Measurements from ENCODE around the gene RUNX2. TPM values are rescaled to one million over a fixed set of nuclear protein-coding genes. Genes with fewer than 3 reads are reported as not detected.

The RUNX2 gene
- total RNA-seq, 1 donor from 2014 or later = 1.8 TPM

- CTCF ChIA-PET = interaction anchor here (2.1 kb wide), 1 partner anchor 290 kb away, joined by 8 read pairs; no protein-coding TSS in a partner anchor
These were observed 96.3 kb downstream of the RUNX2 start for GRCh38 chr6:45424451-45424861.

GRCh38 chr6:45426251-45426650 lies 98.1 kb downstream of the RUNX2 start:
- Mint-ChIP-seq H3K27ac (no peak overlapping the region), H3K27me3 (peaks cover 20% of the 10 kb centered on the region), H3K4me3 (no peak overlapping the region), H3K36me3 (ENCODE audit: low read depth) (no peaks in the 10 kb centered on the region), H3K4me1 (peaks cover 45% of the 10 kb centered on the region), H3K9me3 (no peaks in the 10 kb centered on the region)
- no peak for ATAC-seq (ENCODE audit: low read depth)
- POLR2A ChIA-PET = no interaction called here
- no peak for DNase-seq
- intact Hi-C loops (cut with micrococcal nuclease) = no loop called here
- CTCF ChIA-PET = interaction anchor here (2.1 kb wide), 1 partner anchor 288 kb away, joined by 8 read pairs; no protein-coding TSS in a partner anchor
- TF ChIP-seq CTCF (IDR thresholded peaks at IDR 0.05) = no peak

More at GRCh38 chr6:45424451-45424861, 96.3 kb downstream of the RUNX2 start:
- H3K27ac Mint-ChIP-seq = no peak overlapping the region
- intact Hi-C loops (cut with micrococcal nuclease) = loop anchor here (2.0 to 5.0 kb wide), 3 partner anchors 54 to 253 kb away; no protein-coding TSS in a partner anchor
- peaks cover 56% of the 10 kb centered on the region for H3K4me1 Mint-ChIP-seq
- no peak for DNase-seq
- TF ChIP-seq CTCF (IDR thresholded peaks at IDR 0.05) = no peak
- no peaks in the 10 kb centered on the region for H3K9me3 Mint-ChIP-seq
- peak overlapping the region; percentile 90 for H3K4me3 Mint-ChIP-seq
- POLR2A ChIA-PET = interaction anchor here (0.7 kb wide), 1 partner anchor 46 kb away, joined by 3 read pairs; the partner anchor contains the start of gene SUPT3H
- no peak for ATAC-seq (ENCODE audit: low read depth)
- H3K36me3 Mint-ChIP-seq (ENCODE audit: low read depth) = no peaks in the 10 kb centered on the region
- H3K27me3 Mint-ChIP-seq = peaks cover 35% of the 10 kb centered on the region

GRCh38 chr6:45427726-45428125 lies 99.6 kb downstream of the RUNX2 start:
- ATAC-seq (ENCODE audit: low read depth) (no peak), DNase-seq (no peak)
- TF ChIP-seq CTCF (IDR thresholded peaks at IDR 0.05) = no peak
- no peaks in the 10 kb centered on the region for H3K36me3 Mint-ChIP-seq (ENCODE audit: low read depth)
- POLR2A ChIA-PET = no interaction called here
- H3K4me3 Mint-ChIP-seq = no peak overlapping the region
- no peaks in the 10 kb centered on the region for H3K9me3 Mint-ChIP-seq
- CTCF ChIA-PET = no interaction called here
- H3K27me3 Mint-ChIP-seq = peaks cover 12% of the 10 kb centered on the region
- no peak overlapping the region for H3K27ac Mint-ChIP-seq
- intact Hi-C loops (cut with micrococcal nuclease) = no loop called here
- H3K4me1 Mint-ChIP-seq = peaks cover 40% of the 10 kb centered on the region

- POLR2A ChIA-PET = interaction anchor here (0.6 kb wide), 1 partner anchor 198 kb away, joined by 4 read pairs; no protein-coding TSS in a partner anchor
- CTCF ChIA-PET = no interaction called here
- Mint-ChIP-seq H3K4me1 (peaks cover 35% of the 10 kb centered on the region), H3K27ac (no peak overlapping the region), H3K36me3 (ENCODE audit: low read depth) (no peaks in the 10 kb centered on the region), H3K9me3 (no peaks in the 10 kb centered on the region), H3K4me3 (no peak overlapping the region), H3K27me3 (peaks cover 9% of the 10 kb centered on the region)
- no peak for TF ChIP-seq CTCF (IDR thresholded peaks at IDR 0.05)
- intact Hi-C loops (cut with micrococcal nuclease) = no loop called here
- no peak for DNase-seq
- no peak for ATAC-seq (ENCODE audit: low read depth)
These were observed 100.6 kb downstream of the RUNX2 start for GRCh38 chr6:45428727-45429126.

- DNase-seq (no peak), ATAC-seq (ENCODE audit: low read depth) (no peak)
- H3K27ac Mint-ChIP-seq = no peak overlapping the region
- H3K36me3 Mint-ChIP-seq (ENCODE audit: low read depth) = no peaks in the 10 kb centered on the region
- no peak overlapping the region for H3K4me3 Mint-ChIP-seq
- peaks cover 22% of the 10 kb centered on the region for H3K4me1 Mint-ChIP-seq
- CTCF ChIA-PET = no interaction called here
- intact Hi-C loops (cut with micrococcal nuclease) = no loop called here
- no peak for TF ChIP-seq CTCF (IDR thresholded peaks at IDR 0.05)
- POLR2A ChIA-PET = no interaction called here
- no peaks in the 10 kb centered on the region for H3K9me3 Mint-ChIP-seq
- no peaks in the 10 kb centered on the region for H3K27me3 Mint-ChIP-seq
These were observed 102.6 kb downstream of the RUNX2 start for GRCh38 chr6:45430590-45431202.
